Right forelimb (tissue), 1 donor: ENCODE data around the gene PSD2.

ENCODE experiments used
- DNase-seq: peaks from one replicate; pipeline ENCODE4 v3.0.0-alpha.2; 2018

Gene PSD2

GRCh38 chr5:139795074-139796001 lies at the start of gene PSD2:
PSD2 (plus strand) TSS chr5:139795808; CDS start chr5:139809441, 13,633 bp downstream.
- DNase-seq: no peak

GRCh38 chr5:139746691-139747582 lies 48.7 kb upstream of the PSD2 start:
- DNase-seq: no peak

DNA sequence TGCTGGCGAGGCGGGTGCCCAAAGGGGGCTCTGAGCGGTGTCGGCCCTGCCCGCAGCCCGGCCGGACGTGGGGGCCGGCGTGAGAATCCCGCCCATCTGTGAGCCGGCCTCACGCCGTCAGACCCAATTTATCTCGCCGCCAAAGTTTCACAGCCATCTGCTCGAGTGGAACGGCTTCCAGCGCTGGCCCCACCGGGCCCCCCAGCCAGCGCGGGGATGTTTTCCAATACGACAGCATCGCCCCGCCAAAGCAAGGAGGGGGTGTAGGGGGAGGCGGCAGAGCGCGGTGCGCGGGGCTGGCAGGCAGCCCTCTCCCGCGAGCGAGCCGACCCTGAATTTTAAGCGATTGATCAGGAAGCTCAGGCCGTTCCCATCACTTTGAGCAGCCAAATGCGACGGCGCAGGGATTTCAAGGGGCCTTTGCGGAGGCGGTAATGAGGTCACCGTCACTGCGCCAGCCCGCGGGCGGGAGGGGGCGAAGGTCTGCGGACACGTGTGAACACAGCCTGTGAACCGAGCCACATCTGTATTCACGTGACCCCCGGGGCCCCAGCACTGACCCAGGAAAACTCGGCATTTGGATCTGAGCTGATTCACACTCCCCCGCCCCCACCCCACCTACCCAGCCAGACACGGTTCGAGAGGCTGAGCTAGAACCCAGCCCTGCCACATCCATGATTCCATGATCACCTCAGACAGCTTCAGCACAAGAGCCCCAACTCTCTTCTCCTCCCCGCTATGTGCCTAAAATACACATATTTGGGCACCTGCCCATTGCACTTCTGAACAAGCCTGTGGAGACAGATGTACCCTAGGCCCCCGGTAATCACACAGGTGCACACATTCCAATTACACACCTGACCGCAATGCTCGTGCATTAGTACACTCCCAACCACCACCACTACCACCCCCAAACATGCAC lies 47.8 kb upstream of the PSD2 start:
- peak; percentile 83 for DNase-seq

DNA sequence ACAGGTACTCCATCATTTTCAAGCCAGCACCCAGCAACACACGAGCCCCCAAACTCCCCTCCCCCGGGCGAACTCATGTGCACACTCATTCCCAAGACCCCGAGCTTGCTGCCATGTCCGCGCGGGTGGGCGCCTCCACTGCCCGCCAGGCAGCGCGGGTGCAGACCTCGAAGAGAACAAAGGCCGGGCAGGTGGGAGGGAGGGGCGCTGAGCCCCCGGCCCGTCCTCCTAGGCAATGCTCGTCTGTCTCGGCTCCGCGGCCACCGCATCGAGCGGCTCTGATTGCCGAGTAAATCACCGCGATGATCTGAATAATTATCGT lies 47.1 kb upstream of the PSD2 start:
- no peak for DNase-seq

DNA sequence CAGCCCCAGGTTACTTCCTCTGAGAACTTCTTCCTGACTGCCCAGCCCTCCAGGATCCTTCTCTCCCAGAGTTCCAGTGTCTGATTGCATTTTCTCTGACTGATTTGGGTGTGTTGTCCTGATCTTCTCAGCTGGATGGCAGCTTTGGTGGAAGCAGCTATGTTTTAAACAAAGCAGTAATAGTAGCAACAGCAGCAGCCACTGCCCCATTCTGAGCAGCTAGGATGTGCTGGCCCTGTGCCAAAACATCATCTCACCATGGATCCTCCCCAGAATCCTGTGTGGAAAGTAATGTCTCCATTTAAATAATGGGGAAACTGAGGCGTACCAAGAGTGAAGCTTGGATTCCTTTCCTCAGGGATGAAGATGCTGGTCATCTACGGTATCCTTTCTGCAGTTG lies 46.4 kb upstream of the PSD2 start:
- no peak for DNase-seq

DNA sequence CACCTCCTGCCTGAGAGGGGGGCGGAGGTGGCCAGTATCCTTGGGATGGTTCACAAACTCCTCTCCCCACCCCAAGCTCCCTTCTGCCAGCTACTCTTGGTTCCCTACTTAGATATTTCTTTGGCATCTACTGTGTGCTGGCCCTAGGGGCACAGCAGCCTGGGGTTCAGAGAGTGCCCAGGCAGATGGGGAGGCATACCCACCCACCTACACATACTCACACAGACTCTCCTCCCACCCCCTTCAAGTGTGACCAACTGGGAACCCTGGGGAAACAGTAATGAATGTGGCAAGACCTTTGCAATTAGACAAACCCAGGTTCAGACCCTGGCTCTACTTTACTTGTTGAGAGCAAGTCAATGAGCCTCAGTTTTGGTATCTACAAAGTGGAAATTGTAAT lies 44.4 kb upstream of the PSD2 start:
- no peak for DNase-seq

GRCh38 chr5:139752506-139753473 lies 42.8 kb upstream of the PSD2 start:
- DNase-seq: peak; percentile 45

- DNase-seq: peak; percentile 24
Observed at GRCh38 chr5:139755892-139756671, 39.5 kb upstream of the PSD2 start.

DNA sequence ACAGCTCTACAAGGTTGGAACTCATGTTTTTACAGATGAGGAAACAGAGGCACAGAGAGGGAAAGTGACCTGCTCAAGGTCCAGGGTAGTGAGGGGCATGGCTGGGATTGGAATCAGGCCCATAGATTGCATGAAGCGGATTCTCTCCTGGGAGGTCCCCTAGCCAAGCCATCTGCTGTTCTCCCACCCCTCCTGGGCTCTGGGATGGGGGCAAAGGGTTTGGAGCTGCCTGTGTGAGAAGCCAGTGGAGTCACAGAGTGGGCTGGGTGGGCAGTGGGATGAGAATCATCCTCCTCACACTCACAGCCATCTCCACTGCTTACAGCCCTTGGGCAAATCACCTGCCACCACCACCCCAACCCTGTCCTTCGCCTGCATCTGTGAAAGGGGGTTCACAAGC lies 38.6 kb upstream of the PSD2 start:
- peak; percentile 44 for DNase-seq

GRCh38 chr5:139757727-139758509 lies 37.7 kb upstream of the PSD2 start:
- peak; percentile 34 for DNase-seq

GRCh38 chr5:139758510-139759075 lies 37.0 kb upstream of the PSD2 start:
- peak; percentile 34 for DNase-seq

DNA sequence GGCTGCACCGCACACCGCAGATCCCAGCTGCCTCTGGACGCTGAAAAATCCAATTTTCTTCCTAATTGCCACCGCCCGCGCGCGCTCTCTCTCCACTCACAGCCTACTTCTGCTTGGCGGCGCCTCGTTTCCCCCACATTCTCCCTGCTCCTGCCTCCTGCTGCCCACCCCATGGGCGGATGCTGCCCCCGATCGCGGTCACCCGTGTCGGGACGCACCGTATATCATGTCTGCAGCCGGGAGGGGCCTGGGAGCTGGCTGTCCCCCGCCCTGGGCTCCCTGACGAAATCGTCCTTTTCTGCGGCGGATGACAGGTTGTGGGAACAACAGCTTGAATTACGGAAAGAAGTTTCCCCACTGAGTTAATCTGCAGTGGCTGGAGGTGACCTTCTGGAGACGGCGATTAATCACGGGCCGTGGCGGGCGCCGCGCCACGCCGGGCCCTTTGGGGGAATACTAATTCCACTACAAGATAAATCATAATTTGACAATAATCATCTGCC lies 36.3 kb upstream of the PSD2 start:
- peak; percentile 40 for DNase-seq

- peak; percentile 30 for DNase-seq
Observed at GRCh38 chr5:139760066-139761056, 35.2 kb upstream of the PSD2 start.

DNA sequence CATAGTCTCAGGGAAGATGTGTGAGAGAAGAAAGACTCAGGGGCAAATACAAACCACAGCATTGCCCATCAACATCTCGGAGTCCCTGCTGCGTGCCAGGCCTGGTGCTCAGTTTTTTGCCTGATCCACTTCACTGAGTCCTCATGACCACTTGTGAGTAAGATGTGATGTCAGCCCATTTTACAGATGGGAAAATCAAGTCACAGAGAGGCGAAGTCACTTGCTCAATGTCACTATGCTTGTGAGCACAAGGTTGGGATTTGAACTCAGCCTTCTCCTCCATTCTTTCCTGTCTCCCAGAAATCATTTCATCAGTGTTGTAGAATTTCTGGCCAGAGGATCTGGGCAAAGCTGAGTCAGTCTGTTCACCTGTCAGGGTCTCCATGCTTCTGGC lies 34.6 kb upstream of the PSD2 start:
- no peak for DNase-seq

GRCh38 chr5:139761501-139761900 lies 34.1 kb upstream of the PSD2 start:
- DNase-seq: no peak

DNA sequence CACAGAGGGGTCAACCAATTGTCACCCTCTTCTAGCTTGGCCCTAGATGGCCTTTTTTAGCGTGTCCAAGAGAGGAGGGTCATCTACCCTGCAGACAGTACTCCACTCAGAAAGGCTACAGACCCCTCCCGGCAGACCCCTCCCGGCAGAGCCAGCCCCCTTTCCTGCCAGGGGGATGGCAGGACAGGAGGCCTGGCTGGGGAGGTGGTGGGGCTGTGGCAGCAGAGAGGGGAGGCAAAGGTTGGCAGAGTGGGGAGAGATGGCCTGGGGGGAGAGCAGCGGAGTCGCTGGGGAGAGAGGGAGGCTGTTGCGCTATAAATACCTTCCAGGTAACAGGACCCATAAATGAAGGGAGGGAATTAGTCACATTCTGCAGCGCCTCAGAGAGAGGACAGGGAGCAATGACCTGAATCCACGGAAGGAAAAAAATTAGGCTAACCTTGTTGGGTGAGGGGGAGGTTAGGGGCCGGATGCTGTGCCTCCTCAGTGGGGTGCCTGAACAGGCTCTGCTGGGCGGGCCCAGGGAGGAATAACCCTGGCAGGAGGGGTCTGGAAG lies 32.9 kb upstream of the PSD2 start:
- DNase-seq: no peak

- no peak for DNase-seq
Observed at GRCh38 chr5:139763280-139763929, 32.2 kb upstream of the PSD2 start.
